Measurements from ENCODE around the gene SREBF1. TPM values are rescaled to one million over a fixed set of nuclear protein-coding genes. Genes with fewer than 3 reads are reported as not detected.

SREBF1 gene
- total RNA-seq, 2 donors from 2014 or later: 192 to 209 TPM

GRCh38 chr17:17851103-17852002 lies 14.6 kb upstream of the SREBF1 start:
- DNase-seq (no peak), ATAC-seq (replicated peaks in 1 of 2) (no peak)
- H3K4me3 Mint-ChIP-seq: peak overlapping the region; percentile 59 to 86
- peak overlapping the region; percentile 16 for H3K27ac Mint-ChIP-seq
- H3K9me3 Mint-ChIP-seq: no peaks in the 10 kb centered on the region
- H3K36me3 Mint-ChIP-seq (ENCODE audit: insufficient read depth in 2 of 2): peaks cover 0 to 5% of the 10 kb centered on the region in 2 donors
- H3K27me3 Mint-ChIP-seq (ENCODE audit: low read depth): no peaks in the 10 kb centered on the region
- peaks cover 98% of the 10 kb centered on the region for H3K4me1 Mint-ChIP-seq (ENCODE audit: low read depth)

- Mint-ChIP-seq H3K9me3 (no peaks in the 10 kb centered on the region), H3K36me3 (ENCODE audit: insufficient read depth in 2 of 2) (peaks cover 0 to 5% of the 10 kb centered on the region in 2 donors), H3K27me3 (ENCODE audit: low read depth) (no peaks in the 10 kb centered on the region), H3K27ac (peak overlapping the region; percentile 96), H3K4me3 (peak overlapping the region; percentile 86 to 92), H3K4me1 (ENCODE audit: low read depth) (peaks cover 87% of the 10 kb centered on the region)
- peak; percentile 66 to 68 for ATAC-seq (replicated peaks in 1 of 2)
- peak; percentile 86 to 92 for DNase-seq
Measured at GRCh38 chr17:17849845-17850373, 13.1 kb upstream of the SREBF1 start.

GRCh38 chr17:17849147-17849820 lies 12.5 kb upstream of the SREBF1 start:
- DNase-seq (peak; percentile 92 to 96), ATAC-seq (replicated peaks in 1 of 2) (peak; percentile 75 to 78)
- Mint-ChIP-seq H3K4me1 (ENCODE audit: low read depth) (peaks cover 81% of the 10 kb centered on the region), H3K4me3 (peak overlapping the region; percentile 86 to 92), H3K9me3 (no peaks in the 10 kb centered on the region), H3K27ac (peak overlapping the region; percentile 96), H3K36me3 (ENCODE audit: insufficient read depth in 2 of 2) (peaks cover 0 to 5% of the 10 kb centered on the region in 2 donors), H3K27me3 (ENCODE audit: low read depth) (no peaks in the 10 kb centered on the region)

GRCh38 chr17:17848311-17849082 lies 11.7 kb upstream of the SREBF1 start:
- no peak for ATAC-seq (replicated peaks in 1 of 2)
- peak overlapping the region; percentile 86 to 92 for H3K4me3 Mint-ChIP-seq
- no peak for DNase-seq
- peak overlapping the region; percentile 96 for H3K27ac Mint-ChIP-seq
- H3K9me3 Mint-ChIP-seq: no peaks in the 10 kb centered on the region
- H3K36me3 Mint-ChIP-seq (ENCODE audit: insufficient read depth in 2 of 2): peaks cover 0 to 4% of the 10 kb centered on the region in 2 donors
- H3K27me3 Mint-ChIP-seq (ENCODE audit: low read depth): no peaks in the 10 kb centered on the region
- H3K4me1 Mint-ChIP-seq (ENCODE audit: low read depth): peaks cover 73% of the 10 kb centered on the region

GRCh38 chr17:17847726-17848125 lies 10.9 kb upstream of the SREBF1 start:
- ATAC-seq (replicated peaks in 1 of 2): no peak
- H3K36me3 Mint-ChIP-seq (ENCODE audit: insufficient read depth in 2 of 2): peaks cover 0 to 3% of the 10 kb centered on the region in 2 donors
- no peaks in the 10 kb centered on the region for H3K9me3 Mint-ChIP-seq
- H3K4me1 Mint-ChIP-seq (ENCODE audit: low read depth): peaks cover 65% of the 10 kb centered on the region
- H3K27me3 Mint-ChIP-seq (ENCODE audit: low read depth): no peaks in the 10 kb centered on the region
- no peak for DNase-seq
- no peak overlapping the region for H3K27ac Mint-ChIP-seq
- peak overlapping the region in 1 of 2 donors; percentile 86 for H3K4me3 Mint-ChIP-seq

- Mint-ChIP-seq H3K4me3 (peak overlapping the region in 1 of 2 donors; percentile 6), H3K36me3 (ENCODE audit: insufficient read depth in 2 of 2) (peaks cover 0 to 3% of the 10 kb centered on the region in 2 donors), H3K9me3 (no peaks in the 10 kb centered on the region), H3K27ac (no peak overlapping the region), H3K4me1 (ENCODE audit: low read depth) (peaks cover 61% of the 10 kb centered on the region), H3K27me3 (ENCODE audit: low read depth) (no peaks in the 10 kb centered on the region)
- DNase-seq (no peak), ATAC-seq (replicated peaks in 1 of 2) (no peak)
Measured at GRCh38 chr17:17847118-17847689, 10.4 kb upstream of the SREBF1 start.

- no peak for DNase-seq
- Mint-ChIP-seq H3K9me3 (no peaks in the 10 kb centered on the region), H3K27ac (no peak overlapping the region), H3K4me1 (ENCODE audit: low read depth) (peaks cover 55% of the 10 kb centered on the region), H3K4me3 (no peak overlapping the region), H3K36me3 (ENCODE audit: insufficient read depth in 2 of 2) (peaks cover 0 to 3% of the 10 kb centered on the region in 2 donors), H3K27me3 (ENCODE audit: low read depth) (no peaks in the 10 kb centered on the region)
- ATAC-seq (replicated peaks in 1 of 2): no peak
Measured at GRCh38 chr17:17846645-17847044, 9.9 kb upstream of the SREBF1 start.

- H3K4me3 Mint-ChIP-seq: no peak overlapping the region
- ATAC-seq (replicated peaks in 1 of 2) (no peak), DNase-seq (no peak)
- no peaks in the 10 kb centered on the region for H3K9me3 Mint-ChIP-seq
- H3K27me3 Mint-ChIP-seq (ENCODE audit: low read depth): no peaks in the 10 kb centered on the region
- H3K4me1 Mint-ChIP-seq (ENCODE audit: low read depth): peaks cover 54% of the 10 kb centered on the region
- H3K27ac Mint-ChIP-seq: no peak overlapping the region
- peaks cover 0 to 3% of the 10 kb centered on the region in 2 donors for H3K36me3 Mint-ChIP-seq (ENCODE audit: insufficient read depth in 2 of 2)
Measured at GRCh38 chr17:17846003-17846402, 9.2 kb upstream of the SREBF1 start.

- H3K36me3 Mint-ChIP-seq (ENCODE audit: insufficient read depth in 2 of 2): peaks cover 0 to under 1% of the 10 kb centered on the region in 2 donors
- no peaks in the 10 kb centered on the region for H3K9me3 Mint-ChIP-seq
- peaks cover 51% of the 10 kb centered on the region for H3K4me1 Mint-ChIP-seq (ENCODE audit: low read depth)
- H3K27me3 Mint-ChIP-seq (ENCODE audit: low read depth): no peaks in the 10 kb centered on the region
- H3K4me3 Mint-ChIP-seq: no peak overlapping the region
- no peak for ATAC-seq (replicated peaks in 1 of 2)
- H3K27ac Mint-ChIP-seq: no peak overlapping the region
- no peak for DNase-seq
Measured at GRCh38 chr17:17845046-17845775, 8.4 kb upstream of the SREBF1 start.

- no peaks in the 10 kb centered on the region for H3K36me3 Mint-ChIP-seq (ENCODE audit: insufficient read depth in 2 of 2)
- ATAC-seq (replicated peaks in 1 of 2): no peak
- H3K27me3 Mint-ChIP-seq (ENCODE audit: low read depth): no peaks in the 10 kb centered on the region
- no peak overlapping the region for H3K4me3 Mint-ChIP-seq
- H3K4me1 Mint-ChIP-seq (ENCODE audit: low read depth): peaks cover 47% of the 10 kb centered on the region
- DNase-seq: no peak
- H3K27ac Mint-ChIP-seq: no peak overlapping the region
- no peaks in the 10 kb centered on the region for H3K9me3 Mint-ChIP-seq
Measured at GRCh38 chr17:17844500-17844899, 7.7 kb upstream of the SREBF1 start.

- DNase-seq (no peak), ATAC-seq (replicated peaks in 1 of 2) (no peak)
- H3K4me1 Mint-ChIP-seq (ENCODE audit: low read depth): peaks cover 47% of the 10 kb centered on the region
- no peaks in the 10 kb centered on the region for H3K27me3 Mint-ChIP-seq (ENCODE audit: low read depth)
- H3K9me3 Mint-ChIP-seq: no peaks in the 10 kb centered on the region
- H3K27ac Mint-ChIP-seq: no peak overlapping the region
- no peaks in the 10 kb centered on the region for H3K36me3 Mint-ChIP-seq (ENCODE audit: insufficient read depth in 2 of 2)
- H3K4me3 Mint-ChIP-seq: no peak overlapping the region
Measured at GRCh38 chr17:17844079-17844478, 7.3 kb upstream of the SREBF1 start.

- DNase-seq (no peak), ATAC-seq (replicated peaks in 1 of 2) (no peak)
- no peak overlapping the region for H3K27ac Mint-ChIP-seq
- H3K9me3 Mint-ChIP-seq: no peaks in the 10 kb centered on the region
- H3K4me3 Mint-ChIP-seq: no peak overlapping the region
- no peaks in the 10 kb centered on the region for H3K36me3 Mint-ChIP-seq (ENCODE audit: insufficient read depth in 2 of 2)
- H3K27me3 Mint-ChIP-seq (ENCODE audit: low read depth): no peaks in the 10 kb centered on the region
- H3K4me1 Mint-ChIP-seq (ENCODE audit: low read depth): peaks cover 47% of the 10 kb centered on the region
Measured at GRCh38 chr17:17843096-17843495, 6.3 kb upstream of the SREBF1 start.
